WTC11 (cell line): ENCODE data around the gene GSK3B. TPM values are rescaled to one million over a fixed set of nuclear protein-coding genes. Genes with fewer than 3 reads are reported as not detected.

Experiments
- ATAC-seq: fragments of 200-7000 bp; cut with Tn5 transposase; 2 replicates; pipeline ENCODE4 v1.10.0; 2021; ENCODE audit warnings: mild to moderate bottlenecking, moderate library complexity
- CTCF ChIA-PET: fragments of 300-600 bp; sonication (Branson Sonifier 250); formaldehyde crosslinking; loops from one replicate; lab custom pipeline; 2021; ENCODE audit warnings: antibody characterized with exemption; lab: Charles Lee
- POLR2A ChIA-PET: fragments of 350-600 bp; sonication (Branson Sonifier 250); formaldehyde crosslinking; loops from one replicate; lab custom pipeline; 2021; ENCODE audit warnings: antibody characterized with exemption; lab: Charles Lee
- DNase-seq: peaks from one replicate; pipeline ENCODE4 v3.0.0; 2021; ENCODE audit warnings: low spot score
- H3K27ac Mint-ChIP-seq: 2 replicates; pipeline ENCODE4 v1.8.0; 2021; ENCODE audit warnings: mixed read lengths
- H3K27me3 Mint-ChIP-seq: 2 replicates; pipeline ENCODE4 v1.8.0; 2021; ENCODE audit warnings: low read depth, mild to moderate bottlenecking, moderate library complexity, mixed read lengths
- H3K36me3 Mint-ChIP-seq: 2 replicates; pipeline ENCODE4 v1.8.0; 2021; ENCODE audit warnings: mixed read lengths
- H3K4me1 Mint-ChIP-seq: 2 replicates; pipeline ENCODE4 v1.8.0; 2022; ENCODE audit warnings: mixed read lengths
- H3K4me3 Mint-ChIP-seq: 2 replicates; pipeline ENCODE4 v1.8.0; 2021; ENCODE audit warnings: mild to moderate bottlenecking, moderate library complexity, mixed read lengths
- H3K9me3 Mint-ChIP-seq: 2 replicates; pipeline ENCODE4 v1.8.0; 2021; ENCODE audit warnings: mixed read lengths
- ARID4B ChIP-seq: sonication (generic); formaldehyde crosslinking; IDR thresholded peaks from 2 replicates; pipeline ENCODE4 v1.8.0; 2023; ENCODE audit warnings: missing genetic modification reagents, mild to moderate bottlenecking, borderline replicate concordance
- ATF1 ChIP-seq: sonication (generic); formaldehyde crosslinking; IDR thresholded peaks from 2 replicates; pipeline ENCODE4 v1.8.1; 2023; ENCODE audit warnings: mild to moderate bottlenecking, moderate library complexity, missing genetic modification reagents
- CREB1 ChIP-seq: sonication (generic); formaldehyde crosslinking; IDR thresholded peaks from 2 replicates; pipeline ENCODE4 v1.8.0; 2023; ENCODE audit warnings: mild to moderate bottlenecking, missing genetic modification reagents
- E2F4 ChIP-seq: sonication (generic); formaldehyde crosslinking; IDR thresholded peaks from 2 replicates; pipeline ENCODE4 v1.8.1; 2022; ENCODE audit warnings: low read depth, mild to moderate bottlenecking, moderate library complexity, missing genetic modification reagents, borderline replicate concordance
- FOXP1 ChIP-seq: sonication (generic); formaldehyde crosslinking; IDR thresholded peaks from 2 replicates; pipeline ENCODE4 v1.8.0; 2022; ENCODE audit warnings: missing genetic modification reagents, mild to moderate bottlenecking, moderate library complexity, borderline replicate concordance
- GABPB1 ChIP-seq: sonication (generic); formaldehyde crosslinking; IDR thresholded peaks from 2 replicates; pipeline ENCODE4 v1.8.1; 2023; ENCODE audit warnings: mild to moderate bottlenecking, missing genetic modification reagents
- KAT7 ChIP-seq: sonication (generic); formaldehyde crosslinking; IDR thresholded peaks from 2 replicates; pipeline ENCODE4 v1.8.1; 2023; ENCODE audit warnings: missing genetic modification reagents, mild to moderate bottlenecking, borderline replicate concordance
- NFE2L1 ChIP-seq: sonication (generic); formaldehyde crosslinking; IDR thresholded peaks from 2 replicates; pipeline ENCODE4 v1.8.1; 2023; ENCODE audit warnings: missing genetic modification reagents
- NR1H2 ChIP-seq: sonication (generic); formaldehyde crosslinking; IDR thresholded peaks from 2 replicates; pipeline ENCODE4 v1.9.0; 2021; ENCODE audit warnings: mild to moderate bottlenecking, moderate library complexity, missing genetic modification reagents
- USF1 ChIP-seq: sonication (generic); formaldehyde crosslinking; IDR thresholded peaks from 2 replicates; pipeline ENCODE4 v1.8.0; 2022; ENCODE audit warnings: mild to moderate bottlenecking, missing genetic modification reagents
- ZBTB21 ChIP-seq: sonication (generic); formaldehyde crosslinking; IDR thresholded peaks from 2 replicates; pipeline ENCODE4 v1.8.1; 2023; ENCODE audit warnings: mild to moderate bottlenecking, missing genetic modification reagents, borderline replicate concordance
- ZNF425 ChIP-seq: fragments of 250-450 bp; sonication (Bioruptor Pico); conservative IDR thresholded peaks from 2 replicates; pipeline ENCODE4 v1.9.0; 2021; ENCODE audit warnings: mild to moderate bottlenecking
- ZNF532 ChIP-seq: fragments of 250-450 bp; sonication (Bioruptor Pico); IDR thresholded peaks from 2 replicates; pipeline ENCODE4 v1.9.0; 2021; ENCODE audit warnings: mild to moderate bottlenecking, borderline replicate concordance
- total RNA-seq: library from RNA; stranded (reverse); gene quantifications from 3 replicates; pipeline ENCODE4 v1.2.3, GENCODE V29; 2021

The GSK3B gene
- total RNA-seq, 1 experiment from 2014 or later, result 48.9 TPM

GRCh38 chr3:119871571-119871970 is 222.7 kb downstream of the GSK3B start:
- TF ChIP-seq CREB1 (CRISPR knock-in tag), result no peak
- TF ChIP-seq GABPB1 (CRISPR knock-in tag), result no peak
- TF ChIP-seq KAT7 (CRISPR knock-in tag), result no peak
- CTCF ChIA-PET, result no interaction called here
- DNase-seq (no peak), ATAC-seq (no peak)
- Mint-ChIP-seq H3K4me1 (peaks cover 13% of the 10 kb centered on the region), H3K27me3 (no peaks in the 10 kb centered on the region), H3K36me3 (0 out of 2 replicates have a peak, but pooled peaks cover under 1% of the 10 kb centered on the region), H3K27ac (no peak overlapping the region), H3K9me3 (no peaks in the 10 kb centered on the region), H3K4me3 (no peak overlapping the region)
- POLR2A ChIA-PET, result no interaction called here

- no peaks in the 10 kb centered on the region for H3K27me3 Mint-ChIP-seq
These were observed 223.7 kb downstream of the GSK3B start for GRCh38 chr3:119870512-119870911.

More at GRCh38 chr3:119870512-119870911, 223.7 kb downstream of the GSK3B start:
- Mint-ChIP-seq H3K9me3 (no peaks in the 10 kb centered on the region), H3K27ac (no peak overlapping the region), H3K4me3 (no peak overlapping the region), H3K36me3 (peaks cover 3% of the 10 kb centered on the region; the same call in 1 of the 2 replicates), H3K4me1 (peaks cover 3% of the 10 kb centered on the region; the same call in 1 of the 2 replicates)
- ATAC-seq (no peak), DNase-seq (no peak)
- POLR2A ChIA-PET, result no interaction called here
- CTCF ChIA-PET, result no interaction called here
- no peak for TF ChIP-seq USF1
- no peak for TF ChIP-seq CREB1 (CRISPR knock-in tag)
- no peak for TF ChIP-seq NR1H2 (CRISPR knock-in tag)
- TF ChIP-seq ATF1 (CRISPR knock-in tag), result no peak
- no peak for TF ChIP-seq FOXP1
- TF ChIP-seq NFE2L1 (CRISPR knock-in tag), result no peak
- no peak for TF ChIP-seq E2F4 (CRISPR knock-in tag)
- TF ChIP-seq ZNF425 (CRISPR knock-in tag), result no peak
- TF ChIP-seq ZNF532 (CRISPR knock-in tag), result no peak
- TF ChIP-seq ZBTB21 (CRISPR knock-in tag), result no peak
- no peak for TF ChIP-seq ARID4B (CRISPR knock-in tag)
